HG03095 (cell line): ENCODE measurements around the gene ADM.

Experiments used
- ATAC-seq: cut with Tn5 transposase; IDR thresholded peaks from one replicate; pipeline ENCODE4 v1.9.1; 2021; ENCODE audit warnings: moderate library complexity; ENCODE audit not compliant: unreplicated experiment

ADM gene

DNA sequence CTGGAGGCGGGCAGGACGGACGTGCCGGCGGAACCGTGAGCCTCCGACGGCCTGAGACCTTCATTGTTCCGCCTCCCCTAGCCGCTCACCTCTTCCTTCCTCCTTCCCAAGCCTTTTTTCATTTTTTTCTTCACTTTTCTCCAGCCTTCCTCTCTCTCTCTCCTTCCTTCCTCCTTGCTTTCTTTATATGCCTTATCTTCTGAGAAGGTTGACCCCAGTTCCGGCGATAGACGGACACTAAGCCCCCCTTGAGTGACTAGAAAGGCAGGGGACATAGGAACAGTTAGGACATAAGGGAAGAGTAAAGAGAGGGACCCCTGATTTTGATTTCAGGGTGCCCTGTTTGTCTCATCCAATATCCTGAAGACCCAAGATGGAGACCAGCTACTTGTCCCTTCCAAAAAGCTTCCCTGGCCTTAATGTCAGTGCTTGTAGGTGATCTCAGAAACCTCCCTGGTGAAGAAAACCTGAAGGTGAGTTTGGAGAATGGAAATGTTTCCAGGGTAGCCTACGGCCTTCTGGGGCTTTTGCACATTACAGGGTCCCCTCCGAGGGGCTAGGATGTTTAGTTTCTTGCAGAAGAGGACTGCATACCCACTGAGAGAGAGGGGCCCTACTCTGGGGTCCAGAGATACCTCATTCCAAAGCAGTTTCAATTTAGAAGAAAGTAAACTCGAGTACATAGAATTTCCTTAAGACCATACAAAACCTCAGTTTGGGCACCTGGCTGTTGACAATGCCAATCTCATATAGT is 3.5 kb downstream of the ADM start:
- ATAC-seq: no peak

DNA sequence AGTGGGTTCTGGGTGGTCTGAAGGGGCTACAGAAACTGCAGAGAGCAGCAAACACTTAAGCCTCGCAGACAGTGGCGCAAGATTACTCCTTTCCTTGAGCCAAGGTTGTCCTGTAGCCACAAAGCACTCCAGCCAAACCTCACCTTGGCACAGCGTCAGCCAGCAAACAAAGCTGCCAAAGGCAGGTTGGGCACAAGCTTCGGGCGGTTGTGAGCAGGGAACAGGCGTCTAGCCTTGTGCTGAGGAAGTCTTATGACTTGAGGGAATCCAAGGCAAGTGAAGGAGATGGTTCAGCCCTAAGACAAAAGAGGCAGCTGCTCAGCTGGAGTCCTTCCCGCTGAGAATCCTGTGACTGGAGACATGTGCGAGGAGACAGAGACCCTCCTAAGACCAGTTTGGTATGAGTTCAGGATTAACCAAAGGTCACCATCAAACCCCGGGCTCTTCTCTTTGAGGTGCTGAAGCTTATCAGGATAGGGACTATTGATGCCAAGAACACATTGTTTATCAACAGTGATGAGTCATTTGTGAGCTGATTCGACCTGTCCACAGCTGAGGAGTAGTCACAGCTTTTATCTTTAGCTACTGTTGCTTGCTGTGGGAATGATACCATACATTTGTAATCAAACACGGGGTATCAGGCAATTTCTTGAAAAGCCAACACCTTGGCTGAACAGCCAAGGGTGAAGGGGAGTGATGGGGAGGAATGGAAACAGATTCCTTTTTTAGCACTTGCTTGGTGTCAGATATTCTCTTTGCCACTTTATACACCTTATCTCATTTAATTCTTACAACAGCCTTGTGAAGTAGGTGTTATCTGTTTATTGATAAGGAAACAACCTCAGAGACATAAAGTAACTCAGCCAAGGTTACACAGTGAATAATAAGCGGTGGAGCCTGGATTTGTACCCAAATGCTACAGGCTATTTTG is 4.6 kb downstream of the ADM start:
- ATAC-seq: no peak

DNA sequence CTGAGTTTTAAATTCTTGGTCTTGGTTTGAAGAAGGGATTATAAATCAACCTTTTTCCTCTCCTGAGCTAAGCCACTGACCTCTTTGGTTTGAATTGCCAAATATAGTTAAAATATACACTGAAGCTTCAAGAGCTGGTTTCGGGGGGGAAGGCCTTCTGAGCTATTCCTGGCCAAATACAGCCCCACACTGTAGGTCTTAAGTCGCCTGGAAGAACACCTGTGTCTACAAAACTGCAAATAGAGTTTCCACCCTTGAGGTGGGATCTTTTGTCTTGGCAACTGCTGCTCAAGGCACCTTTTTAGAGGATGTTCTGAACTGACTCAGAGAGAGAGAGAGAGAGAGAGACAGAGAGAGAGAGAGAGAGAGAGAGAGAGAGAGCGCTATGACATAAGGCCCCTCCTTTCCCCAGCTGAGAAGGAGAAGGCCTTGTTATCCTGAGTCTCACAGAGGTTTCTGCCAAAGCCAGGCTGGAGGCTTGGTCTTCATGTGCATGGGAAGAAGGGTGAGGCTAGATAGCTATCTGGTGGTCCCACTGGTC is 5.5 kb downstream of the ADM start:
- peak; percentile 22 for ATAC-seq

DNA sequence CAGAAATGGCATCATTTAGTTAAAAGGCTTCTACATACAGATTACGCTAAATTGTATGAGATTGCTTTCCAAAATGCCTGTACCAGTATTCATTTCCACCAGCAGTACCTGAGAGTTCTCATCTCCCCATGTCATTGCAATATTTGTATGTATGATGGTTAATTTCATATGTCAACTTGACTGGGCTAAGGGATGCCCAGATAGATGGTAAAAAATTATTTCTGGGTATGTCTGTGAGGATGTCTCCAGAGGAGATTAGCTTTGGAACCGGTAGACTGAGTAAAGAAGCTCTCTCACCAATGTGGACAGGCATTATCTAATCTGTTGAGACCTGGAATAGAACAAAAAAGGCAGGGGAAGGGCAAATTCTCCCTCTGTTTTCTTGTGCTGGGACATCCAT is 6.9 kb downstream of the ADM start:
- ATAC-seq: no peak

DNA sequence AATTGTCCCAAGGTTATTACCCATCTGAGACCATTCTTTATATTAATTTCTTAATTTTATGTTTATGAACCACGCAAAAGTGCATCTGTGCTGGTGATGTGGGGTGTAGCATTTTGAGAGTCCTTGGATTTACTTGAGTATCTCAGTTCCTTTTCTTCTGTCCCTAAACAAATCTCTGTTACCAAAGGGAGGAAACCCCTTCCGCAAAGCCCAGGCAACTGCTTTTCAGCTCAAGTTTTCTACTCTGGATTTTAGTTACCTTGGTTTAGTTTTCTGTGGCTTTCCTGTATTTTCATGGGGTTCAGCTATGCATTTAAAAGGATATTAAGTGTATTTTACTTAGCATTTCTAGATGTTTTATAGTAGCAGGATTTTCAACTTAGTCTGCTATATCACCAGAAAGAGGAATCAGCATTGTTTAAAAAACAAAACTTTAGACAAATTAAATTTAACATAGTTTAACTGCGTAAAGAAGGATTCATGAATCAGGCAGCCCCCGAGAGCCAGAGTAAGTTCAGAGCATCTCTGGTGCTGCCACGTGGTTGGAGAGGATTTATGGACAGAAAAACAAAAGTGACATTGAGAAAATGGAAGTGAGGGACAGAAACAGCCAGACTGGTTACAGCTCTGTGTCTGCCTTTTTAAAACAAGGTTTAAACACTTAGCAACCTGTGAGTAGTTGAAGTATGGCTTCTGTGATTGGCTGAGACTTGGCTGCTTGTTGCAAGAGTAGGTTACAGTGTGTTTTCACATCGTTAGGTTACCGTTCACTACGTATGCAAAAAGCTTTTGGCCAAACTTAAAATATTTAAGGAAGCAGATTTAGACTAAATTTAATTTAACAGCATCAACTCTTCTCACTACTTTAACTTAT is 9.6 kb downstream of the ADM start:
- peak; percentile 57 for ATAC-seq

DNA sequence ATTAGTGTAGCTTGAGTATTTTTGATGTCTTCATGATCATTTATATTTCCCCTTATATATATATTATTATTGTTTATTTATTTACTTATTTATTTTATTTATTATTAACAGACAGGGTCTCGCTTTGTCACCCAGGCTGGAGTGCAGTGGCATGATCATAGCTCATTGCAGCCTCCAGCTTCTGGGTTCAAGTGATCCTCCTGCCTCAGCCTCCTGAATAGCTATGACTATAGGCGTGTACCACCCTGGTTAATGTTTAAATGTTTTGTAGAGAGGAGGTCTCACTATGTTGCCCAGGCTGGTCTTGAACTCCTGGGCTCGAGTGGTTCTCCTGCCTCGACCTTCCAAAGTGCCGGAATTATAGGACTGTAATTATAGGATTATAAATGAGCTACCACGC is 10.2 kb downstream of the ADM start:
- no peak for ATAC-seq

DNA sequence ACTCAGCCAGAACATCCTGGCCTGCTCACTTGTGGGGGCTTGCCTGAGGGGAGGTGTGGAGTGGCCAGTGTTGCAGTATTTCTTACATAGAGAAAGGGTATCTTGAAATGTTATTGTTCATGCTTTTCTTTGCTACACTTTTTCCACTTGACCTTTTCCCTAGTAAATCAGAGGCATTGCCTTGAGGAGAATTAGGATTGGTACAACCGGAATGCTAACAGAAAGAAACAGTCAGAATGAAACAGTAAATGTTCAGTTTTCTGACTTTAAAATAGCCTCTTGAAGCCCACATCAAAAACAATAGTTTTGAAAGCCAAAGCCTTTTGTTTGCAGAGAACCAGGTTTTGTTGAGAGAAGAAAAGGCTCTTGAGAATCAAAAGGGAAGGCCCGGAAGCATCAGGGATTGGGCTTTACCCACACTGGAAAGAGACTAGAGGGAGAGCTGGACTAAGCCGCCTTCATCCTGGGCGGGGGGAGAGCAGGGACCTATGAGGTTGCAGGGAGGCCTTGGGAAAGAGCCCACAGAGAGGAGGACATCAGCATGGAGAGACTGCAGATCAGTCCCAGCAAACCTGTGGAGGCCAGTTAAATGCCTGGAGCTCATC is 12.4 kb downstream of the ADM start:
- peak; percentile 25 for ATAC-seq

DNA sequence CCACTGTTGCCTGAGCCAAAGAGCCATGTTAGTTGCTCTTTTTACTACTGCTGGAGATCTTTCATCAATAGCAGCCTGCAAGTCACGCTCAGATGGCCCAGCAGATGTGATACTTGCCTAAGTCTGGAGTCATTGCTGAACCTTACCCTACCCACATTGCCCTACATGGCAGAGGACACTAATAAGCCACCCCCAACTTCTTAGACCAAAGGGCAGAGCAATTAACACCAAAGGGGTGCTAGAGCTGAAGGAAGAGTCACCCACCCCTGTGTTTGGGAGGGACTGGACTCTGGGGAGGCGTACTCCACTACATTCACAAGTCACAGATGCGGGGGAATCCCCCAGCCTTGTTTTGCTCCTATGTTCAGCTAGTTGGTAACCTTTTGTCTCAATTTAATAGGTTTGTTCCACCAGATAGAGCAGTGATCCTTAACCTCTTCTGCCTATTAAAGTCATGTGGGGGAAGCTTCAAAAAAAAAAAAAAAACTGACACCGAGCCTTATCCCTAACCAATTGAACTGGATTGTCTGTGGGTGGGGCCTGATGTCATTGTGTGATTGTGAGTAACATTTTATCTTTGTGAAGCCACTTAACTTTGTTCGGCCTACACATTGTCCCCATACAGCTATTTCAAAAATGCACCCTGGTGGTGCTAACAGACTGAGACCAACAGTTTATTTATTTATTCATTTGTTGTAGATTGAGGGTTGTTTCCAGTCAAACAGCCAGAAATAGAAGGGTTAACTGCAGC is 13.1 kb downstream of the ADM start:
- peak; percentile 50 for ATAC-seq

DNA sequence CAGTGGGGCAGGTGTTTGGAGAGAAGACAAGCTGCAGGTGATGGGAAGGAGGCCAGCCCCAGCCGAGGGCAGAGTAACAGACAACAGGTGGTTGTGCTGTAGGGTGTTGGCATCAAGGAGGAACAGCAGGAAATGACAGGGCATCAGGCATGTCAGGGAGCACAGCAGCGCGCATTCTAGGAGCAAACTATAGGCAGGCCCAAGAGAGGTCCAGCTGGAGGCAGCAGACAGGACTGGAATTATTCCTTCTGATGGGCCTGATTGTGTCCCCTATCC is 13.6 kb downstream of the ADM start:
- ATAC-seq: no peak

DNA sequence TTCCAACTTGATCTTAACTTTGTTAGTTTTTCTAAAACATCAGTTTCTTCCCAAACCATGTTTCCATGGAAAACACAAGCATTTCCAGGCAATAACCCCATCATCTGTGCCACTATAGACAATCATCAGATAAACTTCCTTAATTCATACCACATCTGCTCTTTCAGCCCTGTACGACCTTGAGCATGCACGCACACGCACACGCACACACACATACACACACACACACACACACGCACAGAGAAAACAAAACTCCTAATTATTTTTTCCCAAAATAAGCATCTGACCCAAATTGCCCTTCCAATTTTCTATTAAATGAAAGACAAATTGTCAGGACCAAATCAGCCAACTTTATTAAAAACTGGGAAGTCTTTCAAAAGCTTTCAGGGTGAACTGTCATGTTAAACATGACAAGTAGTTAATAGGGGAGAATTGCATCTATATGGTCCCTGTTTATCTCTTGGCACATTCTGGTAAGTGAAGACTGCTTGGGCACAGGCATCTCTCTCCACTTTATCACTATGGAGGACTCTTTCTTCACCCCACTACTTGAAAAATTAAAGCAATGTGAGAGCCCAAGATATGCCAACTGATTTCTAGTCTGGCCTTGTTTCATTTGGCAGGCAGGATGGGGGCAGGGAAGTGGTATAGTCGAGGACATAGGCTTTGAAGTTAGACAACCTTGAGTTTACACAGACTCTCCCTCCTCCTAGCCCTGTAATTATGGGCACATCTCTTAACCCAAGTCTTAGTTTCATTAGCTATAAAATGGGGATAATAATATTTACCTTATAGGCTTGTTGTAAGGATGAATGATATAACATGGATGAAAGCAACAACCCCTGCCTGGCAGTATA is 15.1 kb downstream of the ADM start:
- no peak for ATAC-seq

DNA sequence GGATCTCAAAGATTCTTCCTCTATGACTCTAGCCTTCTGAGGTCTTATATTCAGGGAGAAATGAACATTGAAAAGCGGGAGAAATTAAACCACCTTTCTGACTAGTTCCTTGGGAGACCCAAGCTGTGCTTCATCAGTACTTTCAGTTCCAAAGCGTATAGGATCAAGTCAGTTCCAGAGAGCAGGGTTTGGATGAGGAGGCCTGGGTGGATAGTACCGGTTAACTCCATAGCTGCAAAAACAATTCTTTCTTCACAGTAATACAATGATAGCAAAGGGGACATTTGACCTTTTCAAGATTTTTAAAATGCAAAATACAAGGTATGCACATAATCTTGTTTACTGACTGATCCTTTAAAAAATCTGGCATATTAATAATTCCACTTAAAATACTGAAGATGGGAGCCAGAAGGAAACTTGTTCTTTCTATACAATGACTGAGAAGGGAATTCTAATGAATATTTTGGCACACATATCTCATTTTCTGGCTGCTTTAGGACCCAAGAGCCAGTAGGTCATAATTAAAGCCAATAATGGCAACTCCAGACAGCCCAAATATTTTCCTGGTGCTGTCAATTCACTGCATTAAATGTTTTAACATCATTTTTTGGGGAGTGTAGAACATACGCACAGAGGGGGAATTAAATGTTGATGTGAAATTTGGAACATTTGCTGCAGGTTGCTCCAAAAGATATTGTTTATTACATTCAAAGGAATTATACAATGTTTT is 16.0 kb downstream of the ADM start:
- no peak for ATAC-seq

DNA sequence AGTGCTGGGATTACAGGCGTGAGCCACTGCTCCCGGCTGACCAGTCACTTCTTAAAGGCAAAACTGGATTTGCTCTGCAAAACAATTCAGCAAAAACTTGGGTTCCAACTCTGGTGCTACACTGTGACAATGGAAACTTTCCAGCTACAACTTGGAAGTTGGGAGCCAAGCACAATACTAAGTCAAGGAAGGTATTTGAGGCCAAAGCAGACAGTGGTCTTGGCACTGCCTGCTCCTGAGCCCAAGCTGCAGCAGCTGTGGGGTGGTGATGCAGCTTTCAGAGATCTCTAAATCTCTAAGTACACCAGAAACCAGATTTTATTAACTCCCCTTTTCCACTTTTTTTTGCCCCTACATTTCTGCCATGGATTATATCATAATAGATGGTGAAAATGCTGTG is 17.5 kb downstream of the ADM start:
- ATAC-seq: no peak

DNA sequence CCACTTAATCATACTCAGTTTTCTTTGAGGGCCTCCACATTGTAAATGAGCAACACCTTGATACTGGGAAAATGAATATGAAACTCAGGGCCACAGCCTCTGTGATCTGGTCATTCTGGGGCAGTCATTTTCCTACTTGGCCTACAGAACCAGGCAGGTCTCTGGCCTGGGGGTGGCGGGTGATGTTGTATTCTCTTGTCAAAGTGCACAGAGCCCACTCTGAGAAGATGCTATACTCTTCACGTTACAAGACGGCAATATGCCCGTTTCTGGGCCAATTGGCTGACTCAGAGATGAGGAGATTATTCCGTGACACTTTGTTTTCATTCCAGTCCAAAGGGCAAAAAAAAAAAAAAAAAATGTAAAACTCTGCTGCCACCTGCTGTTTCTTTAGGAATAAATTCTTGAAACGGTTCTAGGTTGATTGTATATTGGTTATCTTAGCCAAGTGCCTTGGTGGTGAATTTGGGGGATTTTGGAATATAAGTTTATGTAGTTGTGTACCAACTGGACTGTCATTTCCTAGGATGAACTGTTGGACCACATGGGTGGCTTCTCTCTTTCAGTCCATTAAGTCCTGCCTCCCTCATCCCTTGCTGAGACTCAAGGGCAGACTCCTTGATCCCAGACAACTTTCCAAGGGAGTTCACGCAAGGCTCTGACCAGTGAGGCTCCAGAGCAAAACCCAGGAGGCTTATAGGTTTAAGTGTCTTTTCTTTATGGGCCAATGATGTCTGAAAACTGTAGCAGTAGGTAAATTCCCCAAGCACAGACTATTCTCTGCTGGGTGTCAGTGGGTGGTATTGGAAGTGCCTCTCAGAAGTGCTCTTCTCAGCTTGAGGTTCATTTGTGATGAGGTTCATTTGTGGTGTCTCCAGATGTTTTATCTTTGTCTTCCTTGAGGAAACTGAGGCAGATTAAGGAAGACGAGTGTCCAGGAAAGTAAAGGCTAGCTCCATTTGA is 18.2 kb downstream of the ADM start:
- ATAC-seq: no peak

DNA sequence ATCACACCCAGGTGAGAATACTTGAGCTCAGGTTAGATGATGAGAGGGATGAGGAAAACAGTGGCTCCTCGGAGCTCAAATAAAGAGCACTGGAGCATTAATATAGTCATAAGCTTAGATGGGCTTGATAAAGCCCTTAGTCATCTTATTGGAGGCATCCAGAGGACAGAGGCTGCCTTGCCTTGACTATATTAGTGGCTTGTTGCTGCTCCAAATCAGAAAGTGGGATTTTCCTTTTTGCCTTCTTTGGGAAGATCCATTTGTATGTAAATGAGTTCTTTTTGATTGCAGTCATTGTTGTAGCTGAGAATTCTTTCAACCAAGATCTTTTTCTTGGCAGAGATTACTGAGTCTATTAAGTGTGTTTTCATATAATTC is 18.9 kb downstream of the ADM start:
- ATAC-seq: no peak

DNA sequence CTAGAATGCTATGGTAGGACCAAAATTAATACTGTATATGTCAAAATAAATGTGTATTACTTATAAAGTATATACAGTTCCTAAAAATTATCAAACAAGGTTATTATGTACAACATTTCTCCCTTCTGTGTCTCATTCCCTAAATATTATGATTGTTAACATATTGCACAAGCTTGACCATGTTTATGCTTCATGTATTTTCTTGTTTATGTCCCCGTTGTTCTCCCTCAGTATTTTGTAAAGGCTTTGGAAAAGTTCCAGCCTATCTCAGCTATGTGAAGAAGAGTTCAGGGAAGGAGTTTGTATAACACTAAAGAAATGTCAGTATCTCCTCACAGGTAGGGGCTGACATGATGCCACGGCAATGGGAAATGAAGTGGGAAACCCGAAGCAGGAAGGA is 19.6 kb downstream of the ADM start:
- ATAC-seq: no peak

DNA sequence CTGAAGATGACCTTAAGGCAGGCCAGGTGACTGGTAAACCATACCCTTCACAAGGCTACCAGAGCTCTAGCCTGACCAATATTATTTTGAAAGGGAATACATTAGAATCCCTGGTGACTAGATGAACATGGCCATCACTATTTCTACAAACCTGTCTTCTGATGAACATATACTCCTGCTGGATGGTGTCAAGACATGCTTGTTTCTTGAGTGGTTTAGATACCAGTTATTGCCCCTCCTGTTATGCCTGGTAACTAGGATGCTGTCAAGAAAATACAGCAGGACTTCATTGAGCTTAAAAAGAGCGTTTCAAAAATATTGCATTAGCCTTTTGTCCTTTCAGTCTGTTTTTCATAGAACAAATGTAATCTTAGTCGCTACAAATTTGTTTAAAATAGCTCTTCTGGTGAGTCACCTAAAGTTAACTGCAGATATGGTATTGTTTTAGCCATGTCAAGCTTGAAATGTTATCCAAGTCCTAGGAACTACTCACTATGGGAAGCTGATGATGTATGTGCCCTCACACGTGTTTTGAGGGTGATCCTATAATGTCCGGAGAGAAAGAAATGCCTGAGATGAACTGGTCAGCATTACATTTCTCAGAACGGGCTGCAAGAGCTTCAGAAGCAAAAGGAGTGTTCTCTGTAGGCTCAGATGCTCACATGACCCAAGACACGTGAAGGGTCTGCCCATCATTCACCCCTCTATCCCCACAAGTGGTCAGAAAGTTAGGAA is 20.6 kb downstream of the ADM start:
- ATAC-seq: no peak
